Vagina (tissue), 2 donors: ENCODE data around the gene PLAAT3.

Source experiments
- CTCF ChIP-seq, 3 experiments: fragments of 450-650 bp in 2 of 3; fragments of 200-600 bp in 1 of 3; sonication (generic) in 1 of 3; IDR thresholded peaks; one replicate each; pipeline ENCODE4 v1.5.1; 2017 to 2019; ENCODE audit warnings: antibody characterized with exemption in 3 of 3, mild to moderate bottlenecking in 2 of 3, moderate library complexity in 2 of 3
- POLR2A ChIP-seq, 2 donors: fragments of 450-650 bp; IDR thresholded peaks; one replicate each; pipeline ENCODE4 v1.6.1; 2017; ENCODE audit warnings: antibody characterized with exemption in 2 of 2, mild to moderate bottlenecking in 2 of 2, moderate library complexity in 2 of 2

GRCh38 chr11:63552921-63553320 lies 61.3 kb downstream of the PLAAT3 start:
- TF ChIP-seq CTCF (IDR thresholded peaks at IDR 0.05) (no peak), POLR2A (IDR thresholded peaks at IDR 0.05) (no peak)
